Esophagus squamous epithelium (tissue), 4 donors: ENCODE results near the gene KRTAP16-1.

ENCODE experiments used
- CTCF ChIP-seq, 6 experiments: fragments of 450-650 bp in 4 of 6; fragments of 200-600 bp in 2 of 6; sonication (generic) in 2 of 6; IDR thresholded peaks; one replicate each; pipeline ENCODE4 v1.5.1; 2016 to 2019; ENCODE audit warnings: antibody characterized with exemption in 6 of 6, mild to moderate bottlenecking in 4 of 6, moderate library complexity in 4 of 6
- POLR2A ChIP-seq, 4 donors: fragments of 450-650 bp; IDR thresholded peaks; one replicate each; pipeline ENCODE4 v1.6.1; 2017; ENCODE audit warnings: antibody characterized with exemption in 4 of 4, mild to moderate bottlenecking in 4 of 4, moderate library complexity in 3 of 4

GRCh38 chr17:41263212-41263611 is 45.9 kb downstream of the KRTAP16-1 start:
- TF ChIP-seq CTCF (IDR thresholded peaks at IDR 0.05), result no peak
- no peak for TF ChIP-seq POLR2A (IDR thresholded peaks at IDR 0.05)
